ENCODE measurements around the gene TCERG1. TPM values are rescaled to one million over a fixed set of nuclear protein-coding genes. Genes with fewer than 3 reads are reported as not detected.

TCERG1 gene
- total RNA-seq, 1 donor from 2014 or later, result 46.3 TPM

DNA sequence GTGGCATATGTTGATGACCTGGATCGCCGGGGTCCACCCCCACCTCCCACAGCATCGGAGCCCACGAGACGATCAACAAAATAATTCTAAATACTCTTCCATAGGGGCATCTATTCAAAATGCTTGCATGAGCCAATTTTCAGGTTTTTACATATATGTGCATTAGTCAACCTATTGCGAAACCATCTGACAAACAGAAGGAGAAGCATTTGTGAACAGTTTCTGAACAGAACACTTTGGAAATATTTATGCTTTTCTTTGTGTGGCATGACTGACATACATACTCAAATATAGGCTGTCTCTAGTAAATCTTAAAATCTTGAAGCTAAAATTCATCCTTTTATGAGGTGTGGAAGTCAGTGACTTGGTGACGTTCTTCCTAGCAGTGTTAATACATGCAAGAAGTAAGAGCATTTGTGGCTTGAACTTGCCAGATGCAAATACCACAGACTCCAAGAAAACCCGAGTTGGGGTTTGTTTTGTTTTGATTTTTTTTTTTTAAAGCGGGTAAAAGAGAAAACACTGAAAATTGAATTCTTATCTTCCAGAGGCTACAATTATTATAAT lies 63.5 kb downstream of the TCERG1 start:
- peaks cover 76% of the 10 kb centered on the region for H3K36me3 ChIP-seq
- intact Hi-C loops (cut with DNase I), result no loop called here
- no peak for ATAC-seq
- TF ChIP-seq, protein P1, sequence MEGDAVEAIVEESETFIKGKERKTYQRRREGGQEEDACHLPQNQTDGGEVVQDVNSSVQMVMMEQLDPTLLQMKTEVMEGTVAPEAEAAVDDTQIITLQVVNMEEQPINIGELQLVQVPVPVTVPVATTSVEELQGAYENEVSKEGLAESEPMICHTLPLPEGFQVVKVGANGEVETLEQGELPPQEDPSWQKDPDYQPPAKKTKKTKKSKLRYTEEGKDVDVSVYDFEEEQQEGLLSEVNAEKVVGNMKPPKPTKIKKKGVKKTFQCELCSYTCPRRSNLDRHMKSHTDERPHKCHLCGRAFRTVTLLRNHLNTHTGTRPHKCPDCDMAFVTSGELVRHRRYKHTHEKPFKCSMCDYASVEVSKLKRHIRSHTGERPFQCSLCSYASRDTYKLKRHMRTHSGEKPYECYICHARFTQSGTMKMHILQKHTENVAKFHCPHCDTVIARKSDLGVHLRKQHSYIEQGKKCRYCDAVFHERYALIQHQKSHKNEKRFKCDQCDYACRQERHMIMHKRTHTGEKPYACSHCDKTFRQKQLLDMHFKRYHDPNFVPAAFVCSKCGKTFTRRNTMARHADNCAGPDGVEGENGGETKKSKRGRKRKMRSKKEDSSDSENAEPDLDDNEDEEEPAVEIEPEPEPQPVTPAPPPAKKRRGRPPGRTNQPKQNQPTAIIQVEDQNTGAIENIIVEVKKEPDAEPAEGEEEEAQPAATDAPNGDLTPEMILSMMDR (IDR thresholded peaks at IDR 0.05), result no peak
- DNase-seq, result no peak
- no peak overlapping the region for H3K4me3 ChIP-seq
- no peaks in the 10 kb centered on the region for H3K9me3 ChIP-seq
- no peak overlapping the region for H3K27ac ChIP-seq
- H3K4me1 ChIP-seq, result no peaks in the 10 kb centered on the region
- no peaks in the 10 kb centered on the region for H3K27me3 ChIP-seq

DNA sequence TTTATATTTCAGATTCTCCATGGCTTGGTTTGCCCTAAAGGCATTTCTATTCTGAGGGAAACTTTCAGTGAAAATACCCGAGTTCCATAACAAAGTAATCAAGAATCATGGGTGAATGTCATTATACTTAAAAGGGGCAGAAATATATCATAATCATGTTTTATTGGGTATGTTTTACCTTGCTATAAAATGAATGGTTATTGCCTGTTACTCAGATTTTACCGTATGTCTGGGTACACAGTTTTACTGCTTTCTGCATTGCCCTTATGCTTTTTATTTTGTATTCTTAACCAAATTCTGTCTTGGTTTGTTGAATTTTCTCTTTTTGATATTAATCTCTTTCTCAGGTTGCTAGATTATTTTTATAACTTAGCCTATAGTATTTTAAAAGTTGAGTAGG lies 66.3 kb downstream of the TCERG1 start:
- intact Hi-C loops (cut with DNase I), result no loop called here
- no peaks in the 10 kb centered on the region for H3K4me1 ChIP-seq
- H3K4me3 ChIP-seq, result no peak overlapping the region
- peaks cover 51% of the 10 kb centered on the region for H3K36me3 ChIP-seq
- no peaks in the 10 kb centered on the region for H3K27me3 ChIP-seq
- DNase-seq (no peak), ATAC-seq (no peak)
- no peak overlapping the region for H3K27ac ChIP-seq
- H3K9me3 ChIP-seq, result no peaks in the 10 kb centered on the region
- TF ChIP-seq, protein P1 (IDR thresholded peaks at IDR 0.05), result no peak

DNA sequence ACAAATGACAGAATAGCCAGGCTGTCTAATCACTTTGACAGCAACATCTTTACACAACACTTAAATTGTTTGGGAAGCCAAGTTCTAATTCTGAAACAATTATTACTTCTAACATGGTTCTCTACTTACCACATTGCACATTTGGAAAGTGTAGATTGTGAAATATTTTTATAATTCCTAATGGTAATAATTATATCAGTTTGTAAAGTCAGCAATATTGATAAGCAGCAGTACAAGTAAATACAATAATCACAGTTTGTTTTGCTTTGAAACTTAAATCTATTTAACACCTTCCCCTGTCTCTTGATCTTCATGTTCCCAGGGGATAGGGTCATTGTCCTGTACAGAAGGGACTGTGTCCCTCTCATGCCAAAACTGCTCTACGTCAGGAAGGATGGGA lies 67.4 kb downstream of the TCERG1 start:
- Histone ChIP-seq H3K9me3 (no peaks in the 10 kb centered on the region), H3K4me3 (no peak overlapping the region), H3K27ac (no peak overlapping the region), H3K36me3 (peaks cover 40% of the 10 kb centered on the region), H3K4me1 (no peaks in the 10 kb centered on the region), H3K27me3 (no peaks in the 10 kb centered on the region)
- DNase-seq (no peak), ATAC-seq (no peak)
- TF ChIP-seq, protein P1 (IDR thresholded peaks at IDR 0.05), result no peak
- intact Hi-C loops (cut with DNase I), result no loop called here

DNA sequence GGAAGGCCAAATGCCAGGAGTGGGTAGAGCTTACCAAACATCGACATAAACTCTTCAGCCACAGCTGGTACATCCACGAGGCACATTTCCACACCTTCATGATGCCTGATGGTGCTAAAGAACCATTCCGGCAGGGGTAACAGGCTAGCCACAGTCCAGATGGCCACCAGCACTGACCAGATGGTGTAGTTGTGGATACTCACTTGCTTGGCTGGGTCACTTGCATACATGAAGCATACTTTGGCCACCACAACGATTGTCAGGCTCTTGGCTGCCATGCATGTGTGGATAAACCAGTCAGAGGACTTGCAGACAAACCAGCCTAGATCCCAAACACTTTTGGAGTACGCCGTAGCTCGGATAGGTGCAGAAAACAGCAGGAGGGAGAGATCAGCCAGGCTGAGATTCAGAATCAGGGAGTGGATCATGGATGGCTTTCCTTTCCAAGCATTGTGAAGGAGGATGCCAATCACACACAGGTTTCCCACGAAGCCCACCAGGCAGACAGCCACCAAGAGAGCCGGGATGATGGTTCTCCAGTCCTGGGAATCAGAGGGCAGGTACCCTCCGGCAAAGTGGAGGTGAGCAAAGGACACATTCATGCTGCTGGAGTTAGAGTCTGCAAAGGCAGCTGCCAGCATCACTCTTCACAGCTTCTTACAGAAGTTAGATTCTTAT lies 68.5 kb downstream of the TCERG1 start:
- TF ChIP-seq, protein P1 (IDR thresholded peaks at IDR 0.05), result no peak
- H3K4me1 ChIP-seq, result no peaks in the 10 kb centered on the region
- no peak for ATAC-seq
- intact Hi-C loops (cut with DNase I), result no loop called here
- DNase-seq, result no peak
- no peak overlapping the region for H3K4me3 ChIP-seq
- H3K9me3 ChIP-seq, result no peaks in the 10 kb centered on the region
- H3K27me3 ChIP-seq, result no peaks in the 10 kb centered on the region
- H3K27ac ChIP-seq, result no peak overlapping the region
- H3K36me3 ChIP-seq, result peaks cover 29% of the 10 kb centered on the region

DNA sequence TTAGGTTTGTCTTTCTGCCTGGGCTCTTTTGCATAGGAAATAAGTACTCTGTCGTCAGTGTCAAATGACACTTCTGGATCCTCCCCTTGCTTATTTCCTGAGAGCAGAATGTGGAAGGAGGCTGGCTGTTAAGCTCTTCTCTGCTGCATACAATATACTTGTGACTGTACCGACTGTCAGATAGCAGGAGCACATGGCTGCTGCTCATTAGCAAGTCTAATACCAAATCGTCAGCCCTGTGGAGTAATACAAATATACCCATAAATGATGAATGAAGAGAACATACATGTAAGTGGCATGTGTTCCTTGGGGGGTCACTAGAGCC lies 69.0 kb downstream of the TCERG1 start, which contains the start of gene GPR151:
Gene GPR151 (minus strand): TSS at position 40 of the 325 bp plus-strand sequence. CDS start 77 bp downstream, outside the sequence.
- H3K27ac ChIP-seq, result no peak within 1 kb of the TSS
- H3K36me3 ChIP-seq, result peaks cover 24% of the 10 kb centered on the region
- no peak for ATAC-seq
- H3K4me3 ChIP-seq, result no peak within 1 kb of the TSS
- H3K4me1 ChIP-seq, result no peaks in the 10 kb centered on the region
- DNase-seq, result no peak
- no peaks in the 10 kb centered on the region for H3K9me3 ChIP-seq
- H3K27me3 ChIP-seq, result no peaks in the 10 kb centered on the region
- intact Hi-C loops (cut with DNase I), result no loop called here
- TF ChIP-seq, protein P1 (IDR thresholded peaks at IDR 0.05), result no peak
